Measurements from ENCODE around the gene ANO2. TPM values are rescaled to one million over a fixed set of nuclear protein-coding genes. Genes with fewer than 3 reads are reported as not detected.

ANO2 gene
- total and polyA plus RNA-seq, 2 donors (not counting 3 experiments of a cell fraction or from before 2014, with no cell fraction given), result 15.4 to 65.0 TPM

GRCh38 chr12:5973461-5974115 lies 28.5 kb upstream of the ANO2 start:
- H3K9me1 ChIP-seq (replicated peaks; ENCODE audit: control insufficient read depth, extremely low read depth, insufficient read depth, low read length), result no peaks in the 10 kb centered on the region
- no peaks in the 10 kb centered on the region for H3K27me3 ChIP-seq (ENCODE audit: control insufficient read depth in 2 of 2, insufficient read depth in 2 of 2, low read length in 2 of 2)
- no peak overlapping the region for H3K4me3 ChIP-seq (replicated peaks in 1 of 3; ENCODE audit: insufficient read depth in 1 of 3, low read depth in 1 of 3, low read length in 3 of 3)
- ChIA-PET POLR2A (no interaction called here), CTCF (interaction anchor here (1.2 kb wide), 1 partner anchor 19 kb away, joined by 3 read pairs; no protein-coding TSS in a partner anchor)
- DNase-seq (ENCODE audit: low read depth, low spot score) (no peak), FAIRE-seq (peak; percentile 18)
- peaks cover 15% of the 10 kb centered on the region for H4K20me1 ChIP-seq (replicated peaks; ENCODE audit: control insufficient read depth, extremely low read depth, insufficient read depth, low read length)
- dilution Hi-C loops (cut with MboI; ENCODE audit: extremely low pct_ligation_motif_present, low sequenced_read_pairs) (no loop called here), intact Hi-C loops (cut with micrococcal nuclease) (no loop called here)
- H3K27ac ChIP-seq (ENCODE audit: insufficient read depth, low read depth, low read length), result no peak overlapping the region
- H3K4me2 ChIP-seq (ENCODE audit: insufficient read depth, low read length), result no peak overlapping the region
- H3K9ac ChIP-seq (replicated peaks; ENCODE audit: extremely low read depth, insufficient read depth, low read length), result no peak overlapping the region
- peaks cover 2% of the 10 kb centered on the region for H3K4me1 ChIP-seq (ENCODE audit: control insufficient read depth, extremely low read depth, insufficient read depth, low read length)
- BruUV-seq (replicated peaks), result no TSS peak
- peaks cover 64 to 79% of the 10 kb centered on the region in 2 experiments for H3K36me3 ChIP-seq (ENCODE audit: control insufficient read depth in 2 of 2, extremely low read depth in 1 of 2, insufficient read depth in 2 of 2, low read length in 2 of 2)
- no peaks in the 10 kb centered on the region for H3K9me3 ChIP-seq (replicated peaks; ENCODE audit: control insufficient read depth, insufficient read depth, low read length)
- peaks cover 19% of the 10 kb centered on the region for H3K79me2 ChIP-seq (ENCODE audit: control insufficient read depth, insufficient read depth, low read length)
- no peak overlapping the region for H2AFZ ChIP-seq (ENCODE audit: low read depth, low read length)
- TF ChIP-seq POLR2A (IDR thresholded peaks at IDR 0.05; ENCODE audit: low read depth, low read length) (no peak), POLR2AphosphoS5 (IDR thresholded peaks at IDR 0.05; ENCODE audit: insufficient read depth, low read depth, low read length) (no peak), CTCF (IDR thresholded peaks at IDR 0.05; ENCODE audit: extremely low read depth in 1 of 2, insufficient read depth in 1 of 2, low read depth in 1 of 2, low read length in 2 of 2) (no peak), GATA2 (IDR thresholded peaks at IDR 0.05; ENCODE audit: insufficient read depth, insufficient read length, low read depth, low read length) (no peak), FOS (IDR thresholded peaks at IDR 0.05; ENCODE audit: borderline replicate concordance, insufficient read depth, low read length) (no peak), MYC (IDR thresholded peaks at IDR 0.05; ENCODE audit: low read depth, low read length) (no peak), JUN (IDR thresholded peaks at IDR 0.05; ENCODE audit: borderline replicate concordance, insufficient read depth, insufficient read length, low read depth) (no peak), EZH2 (IDR thresholded peaks at IDR 0.05; ENCODE audit: borderline replicate concordance, low read depth, low read length, severe bottlenecking) (no peak)
- TF ChIP-seq, protein P1, sequence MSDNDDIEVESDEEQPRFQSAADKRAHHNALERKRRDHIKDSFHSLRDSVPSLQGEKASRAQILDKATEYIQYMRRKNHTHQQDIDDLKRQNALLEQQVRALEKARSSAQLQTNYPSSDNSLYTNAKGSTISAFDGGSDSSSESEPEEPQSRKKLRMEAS (IDR thresholded peaks at IDR 0.05; ENCODE audit: insufficient read depth, insufficient read length), result no peak
